ENCODE measurements around the gene THAP11.

- TF ChIP-seq GATA2 (IDR thresholded peaks at IDR 0.05; ENCODE audit: low read depth, low read length) (no peak), GATA3 (IDR thresholded peaks at IDR 0.05; ENCODE audit: low read depth, low read length) (no peak)
These were observed 41.7 kb downstream of the THAP11 start for GRCh38 chr16:67883872-67884261.

Measured in SH-SY5Y (cell line).